ENCODE measurements around the gene ANKRD50.

DNA sequence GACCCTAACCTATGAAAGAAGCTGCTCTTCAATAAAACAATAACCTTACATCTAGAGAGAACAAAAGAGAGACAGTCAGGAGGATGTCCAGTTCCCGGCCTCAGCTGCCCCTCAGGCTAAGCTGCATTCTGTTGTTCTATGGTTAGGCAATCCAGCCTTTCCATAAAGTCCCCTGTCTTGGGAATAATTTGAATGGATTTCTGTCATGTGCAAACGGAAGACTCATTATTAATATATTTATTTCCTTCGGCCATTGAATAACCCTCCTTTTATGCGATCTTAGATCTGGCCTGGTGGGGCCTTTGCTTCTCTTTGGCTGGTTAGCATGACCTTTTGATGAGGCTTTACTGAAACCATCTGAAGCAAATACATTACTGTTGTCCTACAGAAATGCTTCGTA is 80.1 kb downstream of the ANKRD50 start:
- TF ChIP-seq, protein P1, sequence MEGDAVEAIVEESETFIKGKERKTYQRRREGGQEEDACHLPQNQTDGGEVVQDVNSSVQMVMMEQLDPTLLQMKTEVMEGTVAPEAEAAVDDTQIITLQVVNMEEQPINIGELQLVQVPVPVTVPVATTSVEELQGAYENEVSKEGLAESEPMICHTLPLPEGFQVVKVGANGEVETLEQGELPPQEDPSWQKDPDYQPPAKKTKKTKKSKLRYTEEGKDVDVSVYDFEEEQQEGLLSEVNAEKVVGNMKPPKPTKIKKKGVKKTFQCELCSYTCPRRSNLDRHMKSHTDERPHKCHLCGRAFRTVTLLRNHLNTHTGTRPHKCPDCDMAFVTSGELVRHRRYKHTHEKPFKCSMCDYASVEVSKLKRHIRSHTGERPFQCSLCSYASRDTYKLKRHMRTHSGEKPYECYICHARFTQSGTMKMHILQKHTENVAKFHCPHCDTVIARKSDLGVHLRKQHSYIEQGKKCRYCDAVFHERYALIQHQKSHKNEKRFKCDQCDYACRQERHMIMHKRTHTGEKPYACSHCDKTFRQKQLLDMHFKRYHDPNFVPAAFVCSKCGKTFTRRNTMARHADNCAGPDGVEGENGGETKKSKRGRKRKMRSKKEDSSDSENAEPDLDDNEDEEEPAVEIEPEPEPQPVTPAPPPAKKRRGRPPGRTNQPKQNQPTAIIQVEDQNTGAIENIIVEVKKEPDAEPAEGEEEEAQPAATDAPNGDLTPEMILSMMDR (conservative IDR thresholded peaks at IDR 0.05; ENCODE audit: low read length): no peak
- no peak for TF ChIP-seq EZH2phosphoT487 (IDR thresholded peaks at IDR 0.05; ENCODE audit: borderline replicate concordance)
